WTC11 (cell line): ENCODE measurements around the gene LENG9. TPM values are rescaled to one million over a fixed set of nuclear protein-coding genes. Genes with fewer than 3 reads are reported as not detected.

ENCODE experiments used
- ATAC-seq: fragments of 200-7000 bp; cut with Tn5 transposase; 2 replicates; pipeline ENCODE4 v1.10.0; 2021; ENCODE audit warnings: mild to moderate bottlenecking, moderate library complexity
- CTCF ChIA-PET: fragments of 300-600 bp; sonication (Branson Sonifier 250); formaldehyde crosslinking; loops from one replicate; lab custom pipeline; 2021; ENCODE audit warnings: antibody characterized with exemption; lab: Charles Lee
- POLR2A ChIA-PET: fragments of 350-600 bp; sonication (Branson Sonifier 250); formaldehyde crosslinking; loops from one replicate; lab custom pipeline; 2021; ENCODE audit warnings: antibody characterized with exemption; lab: Charles Lee
- DNase-seq: peaks from one replicate; pipeline ENCODE4 v3.0.0; 2021; ENCODE audit warnings: low spot score
- H3K27ac Mint-ChIP-seq: 2 replicates; pipeline ENCODE4 v1.8.0; 2021; ENCODE audit warnings: mixed read lengths
- H3K27me3 Mint-ChIP-seq: 2 replicates; pipeline ENCODE4 v1.8.0; 2021; ENCODE audit warnings: low read depth, mild to moderate bottlenecking, moderate library complexity, mixed read lengths
- H3K36me3 Mint-ChIP-seq: 2 replicates; pipeline ENCODE4 v1.8.0; 2021; ENCODE audit warnings: mixed read lengths
- H3K4me1 Mint-ChIP-seq: 2 replicates; pipeline ENCODE4 v1.8.0; 2022; ENCODE audit warnings: mixed read lengths
- H3K4me3 Mint-ChIP-seq: 2 replicates; pipeline ENCODE4 v1.8.0; 2021; ENCODE audit warnings: mild to moderate bottlenecking, moderate library complexity, mixed read lengths
- H3K9me3 Mint-ChIP-seq: 2 replicates; pipeline ENCODE4 v1.8.0; 2021; ENCODE audit warnings: mixed read lengths
- ELF4 ChIP-seq: sonication (generic); formaldehyde crosslinking; IDR thresholded peaks from 2 replicates; pipeline ENCODE4 v1.8.1; 2022; ENCODE audit warnings: low read depth, mild to moderate bottlenecking, moderate library complexity, missing genetic modification reagents
- ESRRA ChIP-seq: sonication (generic); formaldehyde crosslinking; IDR thresholded peaks from 2 replicates; pipeline ENCODE4 v1.8.1; 2022; ENCODE audit warnings: mild to moderate bottlenecking, missing genetic modification reagents, borderline replicate concordance
- JAZF1 ChIP-seq: fragments of 250-450 bp; sonication (Bioruptor Pico); IDR thresholded peaks from 2 replicates; pipeline ENCODE4 v1.9.0; 2021; ENCODE audit warnings: moderate library complexity, mild to moderate bottlenecking, inconsistent platforms
- NR2C2 ChIP-seq: sonication (generic); formaldehyde crosslinking; IDR thresholded peaks from 2 replicates; pipeline ENCODE4 v1.8.0; 2022; ENCODE audit warnings: mild to moderate bottlenecking, missing genetic modification reagents
- SOX15 ChIP-seq: fragments of 250-450 bp; sonication (Bioruptor Pico); IDR thresholded peaks from 2 replicates; pipeline ENCODE4 v1.9.0; 2021; ENCODE audit warnings: mild to moderate bottlenecking
- TCF7 ChIP-seq: sonication (generic); formaldehyde crosslinking; IDR thresholded peaks from 2 replicates; pipeline ENCODE4 v1.8.0; 2022; ENCODE audit warnings: mild to moderate bottlenecking, low read depth, missing genetic modification reagents, moderate library complexity
- TEAD1 ChIP-seq: sonication (generic); formaldehyde crosslinking; IDR thresholded peaks from 2 replicates; pipeline ENCODE4 v1.8.0; 2022; ENCODE audit warnings: mild to moderate bottlenecking, missing genetic modification reagents
- ZNF121 ChIP-seq: sonication (generic); formaldehyde crosslinking; IDR thresholded peaks from 2 replicates; pipeline ENCODE4 v1.8.0; 2023; ENCODE audit warnings: missing genetic modification reagents
- ZNF671 ChIP-seq: fragments of 250-450 bp; sonication (Bioruptor Pico); IDR thresholded peaks from 2 replicates; pipeline ENCODE4 v1.8.0; 2021; ENCODE audit warnings: mild to moderate bottlenecking
- total RNA-seq: library from RNA; stranded (reverse); gene quantifications from 3 replicates; pipeline ENCODE4 v1.2.3, GENCODE V29; 2021
- TF ChIP-seq, protein P1 (sequence below): sonication (generic); formaldehyde crosslinking; IDR thresholded peaks from 2 replicates; pipeline ENCODE4 v1.8.1; 2022; ENCODE audit warnings: low read depth, missing genetic modification reagents, borderline replicate concordance
- TF ChIP-seq, protein P2 (sequence below): fragments of 250-450 bp; sonication (Bioruptor Pico); IDR thresholded peaks from 2 replicates; pipeline ENCODE4 v1.9.0; 2021; ENCODE audit warnings: mild to moderate bottlenecking, borderline replicate concordance
- TF ChIP-seq, protein P3 (sequence below): fragments of 250-450 bp; sonication (Bioruptor Pico); conservative IDR thresholded peaks from 2 replicates; pipeline ENCODE4 v1.9.0; 2021; ENCODE audit warnings: mild to moderate bottlenecking
- TF ChIP-seq, protein P4 (sequence below): sonication (generic); formaldehyde crosslinking; IDR thresholded peaks from 2 replicates; pipeline ENCODE4 v1.8.0; 2022; ENCODE audit warnings: mild to moderate bottlenecking, missing genetic modification reagents
- TF ChIP-seq, protein P5 (sequence below): sonication (generic); formaldehyde crosslinking; IDR thresholded peaks from 2 replicates; pipeline ENCODE4 v1.8.0; 2022; ENCODE audit warnings: mild to moderate bottlenecking, missing genetic modification reagents
- TF ChIP-seq, protein P6 (sequence below): sonication (generic); formaldehyde crosslinking; IDR thresholded peaks from 2 replicates; pipeline ENCODE4 v1.8.1; 2023; ENCODE audit warnings: mild to moderate bottlenecking, missing genetic modification reagents
- TF ChIP-seq, protein P7 (sequence below): sonication (generic); formaldehyde crosslinking; IDR thresholded peaks from 2 replicates; pipeline ENCODE4 v1.8.1; 2022; ENCODE audit warnings: mild to moderate bottlenecking, missing genetic modification reagents, moderate library complexity, borderline replicate concordance

LENG9 gene
- total RNA-seq, 1 experiment from 2014 or later, result 6.1 TPM

DNA sequence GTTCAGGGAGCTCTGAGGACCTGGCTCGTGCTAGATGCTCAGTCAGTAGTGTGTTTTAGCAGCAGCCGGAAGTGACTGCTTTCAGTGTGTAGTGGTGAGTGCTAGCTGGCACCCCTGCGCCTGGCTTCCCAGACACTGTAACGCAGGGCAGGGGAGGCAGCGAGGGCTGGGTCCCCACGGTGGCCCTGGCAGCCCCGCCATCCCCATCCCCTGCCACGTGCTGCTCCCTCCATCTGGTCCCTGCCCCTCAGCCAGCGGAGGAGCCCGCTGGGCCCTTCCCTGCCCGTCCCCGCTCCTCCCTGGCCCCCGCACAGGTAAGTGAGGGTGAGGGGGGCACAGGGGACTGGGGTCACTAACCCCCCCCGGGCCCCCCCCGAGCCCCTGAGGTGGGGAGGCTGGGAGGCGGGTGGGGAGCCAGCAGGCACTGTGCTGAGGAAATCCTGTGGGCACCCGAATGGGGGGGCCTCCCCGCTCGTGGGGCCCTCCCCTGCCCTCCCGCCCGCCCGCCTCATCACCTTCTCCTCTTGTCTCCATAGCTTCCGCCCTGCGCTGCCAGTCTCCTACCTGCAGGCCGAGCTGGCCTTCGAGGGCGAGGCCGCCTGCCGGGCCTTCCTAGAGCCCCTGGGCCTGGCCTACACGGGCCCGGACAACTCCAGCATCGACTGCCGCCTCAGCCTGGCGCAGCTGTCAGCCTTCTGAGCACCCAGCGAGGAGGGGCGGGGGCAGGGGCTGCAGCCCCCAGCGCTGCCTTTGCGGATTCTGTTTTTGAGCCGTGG lies 3.2 kb downstream of the LENG9 start:
- no peak overlapping the region for H3K27ac Mint-ChIP-seq
- ATAC-seq, result no peak
- CTCF ChIA-PET, result interaction anchor here (0.5 to 1.2 kb wide), 3 partner anchors 30 to 430 kb away, joined by 3 to 5 read pairs (median 3); no protein-coding TSS in a partner anchor
- POLR2A ChIA-PET, result interaction anchor here (0.9 kb wide), 1 partner anchor 12 kb away, joined by 4 read pairs; the partner anchor contains the start of gene LENG8
- H3K4me3 Mint-ChIP-seq, result no peak overlapping the region
- H3K4me1 Mint-ChIP-seq, result peaks cover 7% of the 10 kb centered on the region
- H3K36me3 Mint-ChIP-seq, result peaks cover 39% of the 10 kb centered on the region
- TF ChIP-seq ELF4 (CRISPR knock-in tag) (no peak), ZNF121 (CRISPR knock-in tag) (peak; percentile 67), ZNF671 (CRISPR knock-in tag) (no peak)
- TF ChIP-seq, protein P1, sequence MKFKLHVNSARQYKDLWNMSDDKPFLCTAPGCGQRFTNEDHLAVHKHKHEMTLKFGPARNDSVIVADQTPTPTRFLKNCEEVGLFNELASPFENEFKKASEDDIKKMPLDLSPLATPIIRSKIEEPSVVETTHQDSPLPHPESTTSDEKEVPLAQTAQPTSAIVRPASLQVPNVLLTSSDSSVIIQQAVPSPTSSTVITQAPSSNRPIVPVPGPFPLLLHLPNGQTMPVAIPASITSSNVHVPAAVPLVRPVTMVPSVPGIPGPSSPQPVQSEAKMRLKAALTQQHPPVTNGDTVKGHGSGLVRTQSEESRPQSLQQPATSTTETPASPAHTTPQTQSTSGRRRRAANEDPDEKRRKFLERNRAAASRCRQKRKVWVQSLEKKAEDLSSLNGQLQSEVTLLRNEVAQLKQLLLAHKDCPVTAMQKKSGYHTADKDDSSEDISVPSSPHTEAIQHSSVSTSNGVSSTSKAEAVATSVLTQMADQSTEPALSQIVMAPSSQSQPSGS (CRISPR knock-in tag), result no peak
- H3K9me3 Mint-ChIP-seq, result no peaks in the 10 kb centered on the region
- peaks cover 3% of the 10 kb centered on the region; the same call in 1 of the 2 replicates for H3K27me3 Mint-ChIP-seq
- DNase-seq, result no peak

DNA sequence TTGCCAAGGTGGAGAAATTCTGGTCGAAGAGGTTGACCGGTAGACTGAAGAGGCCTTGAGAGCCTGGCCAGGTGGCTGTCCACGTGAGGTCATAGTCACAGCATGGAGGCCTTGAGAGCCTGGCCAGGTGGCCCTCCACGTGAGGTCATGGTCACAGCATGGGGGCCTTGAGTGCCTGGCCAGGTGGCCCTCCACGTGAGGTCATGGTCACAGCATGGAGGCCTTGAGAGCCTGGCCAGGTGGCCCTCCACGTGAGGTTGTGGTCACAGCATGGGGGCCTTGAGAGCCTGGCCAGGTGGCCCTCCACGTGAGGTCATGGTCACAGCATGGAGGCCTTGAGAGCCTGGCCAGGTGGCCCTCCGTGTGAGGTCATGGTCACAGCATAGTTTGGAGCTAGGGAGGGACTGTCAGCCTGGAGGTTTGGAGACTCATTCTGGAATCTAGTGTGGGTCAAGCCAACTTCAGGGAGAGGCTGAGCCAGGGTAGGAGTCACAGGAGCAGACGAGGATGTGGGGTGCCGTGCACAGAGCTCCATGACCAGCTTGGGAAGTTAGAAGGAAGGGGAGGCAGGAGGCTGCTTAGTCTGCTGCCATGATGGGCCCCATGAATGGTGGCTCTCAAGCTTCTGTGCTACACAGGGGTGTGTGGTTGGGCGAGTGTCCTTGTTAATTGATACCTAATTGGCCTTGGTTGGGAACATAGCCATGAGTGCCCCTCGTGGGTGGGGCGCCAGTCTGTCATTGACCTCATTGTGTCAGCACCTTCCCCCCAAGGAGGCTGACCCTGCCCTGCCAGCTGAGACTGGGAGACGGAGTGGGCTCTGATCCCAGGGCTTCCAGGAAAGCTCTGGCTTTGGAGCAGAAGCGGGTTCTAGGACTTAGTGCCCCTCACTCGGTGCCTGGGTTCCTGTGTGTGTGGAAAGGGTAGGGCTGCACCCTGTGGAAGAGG lies 4.0 kb downstream of the LENG9 start:
- no peaks in the 10 kb centered on the region for H3K9me3 Mint-ChIP-seq
- H3K4me3 Mint-ChIP-seq, result no peak overlapping the region
- DNase-seq (no peak), ATAC-seq (no peak)
- H3K36me3 Mint-ChIP-seq, result peaks cover 46% of the 10 kb centered on the region
- H3K4me1 Mint-ChIP-seq, result peaks cover 7% of the 10 kb centered on the region
- POLR2A ChIA-PET, result interaction anchor here (0.9 kb wide), 1 partner anchor 11 kb away, joined by 4 read pairs; the partner anchor contains the start of gene LENG8
- TF ChIP-seq TEAD1 (no peak), NR2C2 (CRISPR knock-in tag) (no peak), TCF7 (no peak), JAZF1 (CRISPR knock-in tag) (no peak), ESRRA (CRISPR knock-in tag) (no peak), SOX15 (CRISPR knock-in tag) (no peak)
- TF ChIP-seq, protein P2, sequence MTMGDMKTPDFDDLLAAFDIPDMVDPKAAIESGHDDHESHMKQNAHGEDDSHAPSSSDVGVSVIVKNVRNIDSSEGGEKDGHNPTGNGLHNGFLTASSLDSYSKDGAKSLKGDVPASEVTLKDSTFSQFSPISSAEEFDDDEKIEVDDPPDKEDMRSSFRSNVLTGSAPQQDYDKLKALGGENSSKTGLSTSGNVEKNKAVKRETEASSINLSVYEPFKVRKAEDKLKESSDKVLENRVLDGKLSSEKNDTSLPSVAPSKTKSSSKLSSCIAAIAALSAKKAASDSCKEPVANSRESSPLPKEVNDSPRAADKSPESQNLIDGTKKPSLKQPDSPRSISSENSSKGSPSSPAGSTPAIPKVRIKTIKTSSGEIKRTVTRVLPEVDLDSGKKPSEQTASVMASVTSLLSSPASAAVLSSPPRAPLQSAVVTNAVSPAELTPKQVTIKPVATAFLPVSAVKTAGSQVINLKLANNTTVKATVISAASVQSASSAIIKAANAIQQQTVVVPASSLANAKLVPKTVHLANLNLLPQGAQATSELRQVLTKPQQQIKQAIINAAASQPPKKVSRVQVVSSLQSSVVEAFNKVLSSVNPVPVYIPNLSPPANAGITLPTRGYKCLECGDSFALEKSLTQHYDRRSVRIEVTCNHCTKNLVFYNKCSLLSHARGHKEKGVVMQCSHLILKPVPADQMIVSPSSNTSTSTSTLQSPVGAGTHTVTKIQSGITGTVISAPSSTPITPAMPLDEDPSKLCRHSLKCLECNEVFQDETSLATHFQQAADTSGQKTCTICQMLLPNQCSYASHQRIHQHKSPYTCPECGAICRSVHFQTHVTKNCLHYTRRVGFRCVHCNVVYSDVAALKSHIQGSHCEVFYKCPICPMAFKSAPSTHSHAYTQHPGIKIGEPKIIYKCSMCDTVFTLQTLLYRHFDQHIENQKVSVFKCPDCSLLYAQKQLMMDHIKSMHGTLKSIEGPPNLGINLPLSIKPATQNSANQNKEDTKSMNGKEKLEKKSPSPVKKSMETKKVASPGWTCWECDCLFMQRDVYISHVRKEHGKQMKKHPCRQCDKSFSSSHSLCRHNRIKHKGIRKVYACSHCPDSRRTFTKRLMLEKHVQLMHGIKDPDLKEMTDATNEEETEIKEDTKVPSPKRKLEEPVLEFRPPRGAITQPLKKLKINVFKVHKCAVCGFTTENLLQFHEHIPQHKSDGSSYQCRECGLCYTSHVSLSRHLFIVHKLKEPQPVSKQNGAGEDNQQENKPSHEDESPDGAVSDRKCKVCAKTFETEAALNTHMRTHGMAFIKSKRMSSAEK (CRISPR knock-in tag), result no peak
- TF ChIP-seq, protein P3, sequence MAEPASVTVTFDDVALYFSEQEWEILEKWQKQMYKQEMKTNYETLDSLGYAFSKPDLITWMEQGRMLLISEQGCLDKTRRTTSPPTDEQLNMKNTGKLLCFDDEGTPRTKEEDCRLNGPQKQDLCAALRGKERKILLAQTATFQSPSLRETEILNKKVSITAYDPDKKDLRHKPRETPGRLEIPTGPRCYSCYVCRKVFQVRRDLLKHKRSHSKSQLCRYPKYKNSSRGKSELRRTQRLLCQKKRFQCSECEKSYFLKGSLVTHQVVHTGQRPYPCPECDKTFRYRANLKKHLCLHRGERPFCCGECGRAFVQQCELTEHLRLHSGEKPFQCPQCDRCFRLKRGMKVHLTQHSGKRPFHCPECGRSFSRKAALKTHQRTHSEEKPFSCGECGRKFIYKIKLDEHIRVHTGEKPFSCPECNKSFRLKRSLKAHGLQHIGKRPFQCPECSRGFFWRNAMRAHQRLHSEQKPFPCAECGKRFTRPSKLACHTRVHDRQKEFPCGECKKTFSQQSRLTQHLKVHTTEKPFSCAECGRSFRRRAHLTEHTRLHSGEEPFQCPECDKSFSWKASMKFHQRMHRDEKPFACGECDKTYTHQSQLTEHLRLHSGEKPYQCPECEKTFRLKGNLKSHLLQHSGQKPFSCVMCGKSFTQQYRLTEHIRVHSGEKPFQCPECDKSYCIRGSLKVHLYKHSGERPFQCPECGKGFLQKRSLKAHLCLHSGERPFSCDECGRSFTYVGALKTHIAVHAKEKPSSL, result no peak
- TF ChIP-seq, protein P4, sequence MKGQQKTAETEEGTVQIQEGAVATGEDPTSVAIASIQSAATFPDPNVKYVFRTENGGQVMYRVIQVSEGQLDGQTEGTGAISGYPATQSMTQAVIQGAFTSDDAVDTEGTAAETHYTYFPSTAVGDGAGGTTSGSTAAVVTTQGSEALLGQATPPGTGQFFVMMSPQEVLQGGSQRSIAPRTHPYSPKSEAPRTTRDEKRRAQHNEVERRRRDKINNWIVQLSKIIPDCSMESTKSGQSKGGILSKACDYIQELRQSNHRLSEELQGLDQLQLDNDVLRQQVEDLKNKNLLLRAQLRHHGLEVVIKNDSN (CRISPR knock-in tag), result no peak
- TF ChIP-seq, protein P5, sequence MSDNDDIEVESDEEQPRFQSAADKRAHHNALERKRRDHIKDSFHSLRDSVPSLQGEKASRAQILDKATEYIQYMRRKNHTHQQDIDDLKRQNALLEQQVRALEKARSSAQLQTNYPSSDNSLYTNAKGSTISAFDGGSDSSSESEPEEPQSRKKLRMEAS, result no peak
- TF ChIP-seq, protein P6, sequence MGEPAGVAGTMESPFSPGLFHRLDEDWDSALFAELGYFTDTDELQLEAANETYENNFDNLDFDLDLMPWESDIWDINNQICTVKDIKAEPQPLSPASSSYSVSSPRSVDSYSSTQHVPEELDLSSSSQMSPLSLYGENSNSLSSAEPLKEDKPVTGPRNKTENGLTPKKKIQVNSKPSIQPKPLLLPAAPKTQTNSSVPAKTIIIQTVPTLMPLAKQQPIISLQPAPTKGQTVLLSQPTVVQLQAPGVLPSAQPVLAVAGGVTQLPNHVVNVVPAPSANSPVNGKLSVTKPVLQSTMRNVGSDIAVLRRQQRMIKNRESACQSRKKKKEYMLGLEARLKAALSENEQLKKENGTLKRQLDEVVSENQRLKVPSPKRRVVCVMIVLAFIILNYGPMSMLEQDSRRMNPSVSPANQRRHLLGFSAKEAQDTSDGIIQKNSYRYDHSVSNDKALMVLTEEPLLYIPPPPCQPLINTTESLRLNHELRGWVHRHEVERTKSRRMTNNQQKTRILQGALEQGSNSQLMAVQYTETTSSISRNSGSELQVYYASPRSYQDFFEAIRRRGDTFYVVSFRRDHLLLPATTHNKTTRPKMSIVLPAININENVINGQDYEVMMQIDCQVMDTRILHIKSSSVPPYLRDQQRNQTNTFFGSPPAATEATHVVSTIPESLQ (CRISPR knock-in tag), result no peak
- TF ChIP-seq, protein P7, sequence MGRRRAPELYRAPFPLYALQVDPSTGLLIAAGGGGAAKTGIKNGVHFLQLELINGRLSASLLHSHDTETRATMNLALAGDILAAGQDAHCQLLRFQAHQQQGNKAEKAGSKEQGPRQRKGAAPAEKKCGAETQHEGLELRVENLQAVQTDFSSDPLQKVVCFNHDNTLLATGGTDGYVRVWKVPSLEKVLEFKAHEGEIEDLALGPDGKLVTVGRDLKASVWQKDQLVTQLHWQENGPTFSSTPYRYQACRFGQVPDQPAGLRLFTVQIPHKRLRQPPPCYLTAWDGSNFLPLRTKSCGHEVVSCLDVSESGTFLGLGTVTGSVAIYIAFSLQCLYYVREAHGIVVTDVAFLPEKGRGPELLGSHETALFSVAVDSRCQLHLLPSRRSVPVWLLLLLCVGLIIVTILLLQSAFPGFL (CRISPR knock-in tag), result no peak
- no peaks in the 10 kb centered on the region for H3K27me3 Mint-ChIP-seq
- CTCF ChIA-PET, result interaction anchor here (0.5 to 1.2 kb wide), 2 partner anchors 29 to 429 kb away, joined by 3 to 5 read pairs; no protein-coding TSS in a partner anchor
- H3K27ac Mint-ChIP-seq, result peak overlapping the region; percentile 83
